ENCODE data around the gene CNTN4. TPM values are rescaled to one million over a fixed set of nuclear protein-coding genes. Genes with fewer than 3 reads are reported as not detected.

CNTN4 gene
- total RNA-seq, 1 experiment from 2014 or later, result 1.8 TPM

DNA sequence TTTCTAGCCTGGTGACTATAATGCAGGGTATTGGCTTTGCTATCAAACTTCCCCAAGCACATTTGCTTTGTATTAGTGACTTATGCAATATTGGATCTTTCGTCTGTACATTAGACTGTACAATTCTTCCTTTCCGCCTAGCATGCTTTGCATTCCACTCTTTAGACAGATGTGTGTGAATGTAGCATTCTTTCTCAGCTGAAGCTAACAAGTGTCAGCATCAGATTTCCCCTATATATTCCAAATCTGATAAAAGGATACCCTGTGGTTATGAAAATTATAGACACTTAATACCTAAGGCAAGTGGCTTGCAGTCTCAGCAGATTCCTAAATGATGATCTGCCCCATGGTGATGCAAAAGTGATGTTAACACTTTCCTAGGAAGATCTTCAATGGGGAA, 360.1 kb downstream of the CNTN4 start:
- no peak for DNase-seq (ENCODE audit: low read depth)
- in situ Hi-C loops (cut with HindIII; ENCODE audit: low pct_unique_long_range_greater_than_20kb, low sequenced_read_pairs), result no loop called here

DNA sequence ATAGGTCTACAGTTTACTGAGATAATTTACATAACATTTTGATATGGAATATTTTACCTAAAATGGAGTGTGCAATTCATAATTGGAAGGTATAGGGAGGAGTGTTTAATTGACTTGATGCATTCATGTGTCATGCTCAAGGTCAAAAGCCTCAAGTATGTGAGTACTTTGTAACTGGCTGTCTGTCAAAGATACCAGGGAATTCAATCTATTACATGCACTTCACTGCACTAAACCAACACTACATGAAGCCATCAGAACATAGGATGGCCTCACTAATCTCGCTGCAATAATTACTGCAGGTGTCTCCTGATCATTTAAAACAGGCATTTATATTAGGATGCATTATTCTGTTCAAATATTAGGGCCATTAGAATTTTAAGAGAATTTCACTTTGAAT, 367.2 kb downstream of the CNTN4 start:
- no peak for DNase-seq (ENCODE audit: low read depth)
- in situ Hi-C loops (cut with HindIII; ENCODE audit: low pct_unique_long_range_greater_than_20kb, low sequenced_read_pairs), result no loop called here

DNA sequence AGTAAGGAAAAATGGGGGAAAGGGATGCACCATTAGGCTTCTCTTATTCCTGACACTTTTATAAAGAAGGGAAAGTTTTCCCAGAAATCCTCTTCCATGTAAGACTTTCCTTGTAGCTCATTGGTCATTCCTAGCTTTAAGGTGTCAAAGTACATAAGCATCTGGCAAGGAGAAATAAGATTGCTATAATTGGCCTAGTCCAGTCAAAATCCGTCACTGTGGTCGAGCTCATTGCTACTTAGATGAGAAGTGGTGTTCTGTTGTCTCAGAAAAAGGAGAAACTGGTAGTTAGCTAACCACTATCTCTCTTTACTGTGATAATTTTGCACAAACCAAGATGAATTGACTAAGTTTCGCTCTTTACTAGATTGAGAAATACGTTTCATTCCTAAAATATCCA, 370.1 kb downstream of the CNTN4 start:
- in situ Hi-C loops (cut with HindIII; ENCODE audit: low pct_unique_long_range_greater_than_20kb, low sequenced_read_pairs), result no loop called here
- DNase-seq (ENCODE audit: low read depth), result no peak

DNA sequence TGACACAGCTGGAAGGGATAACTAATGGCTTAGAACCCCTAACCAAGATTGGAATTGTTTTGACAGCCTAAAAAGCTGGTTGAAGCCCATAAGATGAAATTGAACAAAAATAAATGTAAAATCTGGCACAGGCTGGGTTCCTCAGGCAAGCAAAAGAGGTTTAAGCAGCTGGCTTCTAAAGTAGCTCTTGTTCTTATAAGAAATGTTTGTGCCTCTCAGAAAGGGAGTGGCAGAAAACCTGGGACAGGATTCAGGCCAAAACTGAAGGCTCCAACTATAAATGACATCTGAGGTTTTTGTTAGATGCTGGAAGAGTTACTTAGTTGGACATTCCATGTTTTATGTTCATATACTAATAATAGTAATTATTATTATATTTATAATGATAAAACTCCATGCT, 378.3 kb downstream of the CNTN4 start:
- in situ Hi-C loops (cut with HindIII; ENCODE audit: low pct_unique_long_range_greater_than_20kb, low sequenced_read_pairs), result no loop called here
- DNase-seq (ENCODE audit: low read depth), result no peak

DNA sequence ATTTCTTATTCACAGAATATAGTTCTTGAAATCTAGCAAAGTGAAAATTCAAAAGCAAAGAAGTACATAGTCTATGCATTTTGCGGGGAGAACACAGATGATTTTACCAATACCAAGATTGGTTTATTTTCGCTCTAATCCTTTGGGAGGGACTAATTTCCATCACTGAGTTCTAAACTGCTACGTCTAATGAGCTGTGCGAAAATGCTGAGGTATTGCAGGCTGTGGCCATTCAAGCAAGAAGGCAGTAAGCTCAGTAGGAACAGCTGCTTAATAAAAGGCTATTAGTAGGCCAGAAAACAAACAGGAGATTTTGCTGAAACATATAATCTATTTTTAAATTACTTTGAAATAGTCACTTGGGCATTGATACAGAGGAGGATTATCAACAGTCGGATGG, 379.0 kb downstream of the CNTN4 start:
- in situ Hi-C loops (cut with HindIII; ENCODE audit: low pct_unique_long_range_greater_than_20kb, low sequenced_read_pairs), result no loop called here
- no peak for DNase-seq (ENCODE audit: low read depth)

DNA sequence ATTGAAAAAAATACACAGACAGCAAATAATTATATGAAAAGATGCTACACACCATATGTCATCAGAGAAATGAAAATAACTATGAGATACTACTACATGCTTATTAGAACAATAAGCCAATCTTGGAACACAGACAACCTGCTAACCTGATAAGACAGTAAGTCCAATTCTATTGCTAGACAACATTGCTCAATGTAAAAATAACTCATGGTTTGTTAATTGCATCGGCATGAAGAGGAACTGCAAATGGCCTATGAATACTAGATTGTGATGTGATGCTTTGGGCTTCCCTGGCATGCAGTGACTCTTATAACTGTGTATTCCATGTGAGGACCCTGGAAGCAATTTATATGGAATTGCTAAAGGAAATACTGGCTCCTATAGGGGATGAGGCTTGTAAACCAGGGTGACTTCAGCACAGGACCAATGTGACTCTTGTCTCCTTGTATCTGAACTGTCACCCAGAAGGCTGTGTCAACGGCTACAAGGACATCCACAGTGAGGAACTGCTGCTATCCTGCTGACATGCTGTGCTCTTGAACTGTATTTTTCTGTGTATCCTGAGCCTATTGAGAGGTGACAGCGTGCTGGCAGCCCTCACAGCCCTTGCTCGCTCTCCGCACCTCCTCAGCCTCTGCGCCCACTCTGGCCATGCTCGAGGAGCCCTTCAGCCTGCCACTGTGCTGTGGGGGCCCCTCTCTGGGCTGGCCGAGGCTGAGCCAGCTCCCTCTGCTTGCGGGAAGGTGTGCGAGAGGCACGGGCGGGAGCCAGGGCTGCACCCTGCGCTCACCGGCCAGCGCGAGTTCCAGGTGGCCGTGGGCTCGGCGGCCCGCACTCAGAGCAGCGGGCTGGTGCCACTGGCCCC, 385.7 kb downstream of the CNTN4 start:
- DNase-seq (ENCODE audit: low read depth), result no peak
- in situ Hi-C loops (cut with HindIII; ENCODE audit: low pct_unique_long_range_greater_than_20kb, low sequenced_read_pairs), result no loop called here

DNA sequence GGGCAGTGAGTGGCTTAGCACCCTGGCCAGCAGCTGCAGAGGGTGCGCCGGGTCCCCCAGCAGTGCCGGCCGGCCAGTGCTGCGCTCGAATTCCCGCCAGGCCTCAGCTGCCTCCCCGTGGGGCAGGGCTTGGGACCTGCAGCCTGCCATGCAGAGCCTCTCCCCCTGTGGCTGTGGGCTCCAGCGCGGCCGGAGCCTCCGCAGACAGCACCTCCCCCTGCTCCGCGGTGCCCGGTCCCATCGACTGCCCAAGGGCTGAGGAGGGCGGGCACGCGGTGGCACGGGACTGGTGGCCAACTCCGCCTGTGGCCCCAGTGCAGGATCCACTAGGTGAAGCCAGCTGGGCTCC, 386.3 kb downstream of the CNTN4 start:
- no peak for DNase-seq (ENCODE audit: low read depth)
- in situ Hi-C loops (cut with HindIII; ENCODE audit: low pct_unique_long_range_greater_than_20kb, low sequenced_read_pairs), result no loop called here

DNA sequence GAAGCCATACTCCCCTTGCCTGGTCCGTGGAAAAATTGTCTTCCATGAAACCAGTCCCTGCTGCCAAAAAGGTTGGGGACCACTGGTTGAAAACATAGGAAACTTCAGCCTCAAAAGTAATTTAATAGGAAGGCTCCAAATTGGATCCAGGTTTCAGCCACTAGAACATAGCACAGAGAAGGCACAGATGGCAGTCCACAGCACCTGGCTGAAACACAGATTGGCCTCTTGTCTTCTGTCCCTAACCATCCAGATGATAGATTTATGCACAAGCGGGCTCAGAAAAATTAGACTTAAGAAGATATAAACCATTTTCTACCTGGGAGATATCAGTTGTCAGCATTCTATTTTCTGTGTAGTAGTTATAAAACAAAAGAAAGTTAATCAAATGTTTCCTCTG, 397.1 kb downstream of the CNTN4 start:
- in situ Hi-C loops (cut with HindIII; ENCODE audit: low pct_unique_long_range_greater_than_20kb, low sequenced_read_pairs), result no loop called here
- no peak for DNase-seq (ENCODE audit: low read depth)

DNA sequence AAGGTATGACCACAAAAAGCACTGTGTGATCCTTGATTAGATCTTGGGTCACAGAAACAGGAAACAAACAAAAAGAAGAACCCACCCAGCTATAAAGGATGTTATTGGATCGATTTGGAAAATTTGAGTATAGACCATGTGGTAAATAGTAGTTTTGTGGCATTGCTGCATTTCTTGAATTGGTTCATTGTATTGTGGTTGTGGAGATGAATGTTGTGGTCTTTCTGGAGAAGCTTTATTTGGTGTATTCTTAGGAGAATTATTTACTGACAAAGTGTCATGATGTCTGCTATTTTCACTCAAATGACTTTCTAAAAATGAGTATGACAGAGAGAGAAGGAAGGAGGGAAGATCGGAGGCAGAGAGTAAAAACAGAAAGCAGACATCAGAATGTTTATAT, 406.2 kb downstream of the CNTN4 start:
- DNase-seq (ENCODE audit: low read depth), result no peak
- in situ Hi-C loops (cut with HindIII; ENCODE audit: low pct_unique_long_range_greater_than_20kb, low sequenced_read_pairs), result no loop called here

DNA sequence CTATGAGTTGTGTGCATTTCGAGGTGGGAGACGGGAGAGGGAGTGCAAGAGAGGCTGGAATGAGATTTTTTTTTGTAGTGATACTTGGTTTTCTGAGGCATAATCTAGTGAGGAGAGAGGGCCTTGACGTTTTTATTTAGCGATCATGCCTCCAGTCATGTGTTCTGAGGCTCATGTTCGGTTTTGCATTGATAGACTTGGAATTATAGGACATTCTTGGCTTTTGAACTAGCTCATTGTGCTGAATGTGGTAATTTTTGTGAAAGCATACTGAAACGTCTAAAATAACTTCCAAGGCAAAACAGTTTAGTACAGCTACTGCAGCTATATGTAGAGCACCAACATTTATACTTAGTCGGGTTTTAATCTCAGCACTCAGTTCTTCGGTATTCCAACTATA, 408.1 kb downstream of the CNTN4 start:
- in situ Hi-C loops (cut with HindIII; ENCODE audit: low pct_unique_long_range_greater_than_20kb, low sequenced_read_pairs), result no loop called here
- DNase-seq (ENCODE audit: low read depth), result no peak

DNA sequence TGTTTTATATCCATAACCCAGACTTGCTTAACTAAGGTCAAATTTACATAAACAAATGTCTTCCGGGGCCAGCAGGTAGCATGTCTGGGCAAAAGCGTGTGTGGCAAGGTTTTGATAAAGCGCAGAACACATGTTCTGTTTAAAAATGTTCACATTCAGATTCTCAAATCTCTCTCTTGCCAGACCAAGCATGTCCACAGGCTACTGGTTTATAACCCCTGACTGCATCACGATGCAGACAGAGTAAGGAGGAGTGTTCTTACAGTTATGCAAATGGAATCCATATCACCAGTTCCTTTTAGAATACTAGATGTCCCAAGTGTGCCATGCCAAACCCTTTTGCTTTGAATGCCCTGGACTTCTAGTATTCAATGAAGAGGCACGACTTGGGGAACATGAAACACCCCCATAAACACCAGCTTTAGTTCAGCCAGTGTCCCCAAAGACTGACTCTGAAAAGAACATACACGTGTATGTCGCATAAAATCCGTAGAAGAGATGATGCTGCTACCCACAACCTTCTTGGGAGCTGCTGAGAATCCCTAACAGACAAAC, 412.0 kb downstream of the CNTN4 start:
- no peak for DNase-seq (ENCODE audit: low read depth)
- in situ Hi-C loops (cut with HindIII; ENCODE audit: low pct_unique_long_range_greater_than_20kb, low sequenced_read_pairs), result no loop called here

DNA sequence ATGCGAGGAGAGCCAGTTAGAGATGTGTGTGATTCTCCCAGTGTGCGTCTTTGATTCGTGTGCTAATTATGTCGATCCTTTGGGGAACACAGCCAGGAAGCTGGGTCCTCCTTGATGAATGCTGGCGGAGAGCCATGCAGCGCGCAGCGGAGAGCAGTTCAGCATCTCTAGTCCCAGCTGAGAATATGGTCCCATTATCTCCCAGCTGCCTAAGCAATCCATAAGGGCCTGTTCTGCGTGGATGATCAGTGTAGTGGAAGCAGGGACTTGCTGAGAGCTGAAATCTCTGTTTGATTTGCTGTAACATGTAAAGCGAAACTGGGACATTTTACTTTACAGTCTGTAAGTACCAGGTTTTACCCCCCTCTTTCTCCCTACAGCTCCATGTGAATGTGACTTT, 412.7 kb downstream of the CNTN4 start:
- in situ Hi-C loops (cut with HindIII; ENCODE audit: low pct_unique_long_range_greater_than_20kb, low sequenced_read_pairs), result no loop called here
- DNase-seq (ENCODE audit: low read depth), result no peak

DNA sequence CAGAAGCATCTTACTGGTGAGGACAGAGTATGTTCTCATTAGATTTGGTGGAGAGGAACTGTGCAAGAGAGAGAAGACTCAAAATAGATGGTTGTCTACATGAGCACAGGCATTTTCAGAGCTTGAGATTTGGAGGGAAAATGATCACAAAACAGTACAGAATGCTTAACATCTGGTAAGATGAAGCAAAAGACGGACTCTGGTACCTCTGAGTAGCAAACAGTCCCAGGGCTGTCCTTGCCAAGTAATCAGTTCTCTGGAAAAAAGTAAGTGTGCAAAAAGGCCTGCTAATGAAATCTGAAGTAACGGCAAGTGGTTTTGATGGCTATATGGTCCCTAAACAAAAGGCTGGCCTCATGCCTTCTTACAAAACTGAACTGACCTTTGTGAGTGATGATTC, 414.2 kb downstream of the CNTN4 start:
- DNase-seq (ENCODE audit: low read depth), result no peak
- in situ Hi-C loops (cut with HindIII; ENCODE audit: low pct_unique_long_range_greater_than_20kb, low sequenced_read_pairs), result no loop called here

DNA sequence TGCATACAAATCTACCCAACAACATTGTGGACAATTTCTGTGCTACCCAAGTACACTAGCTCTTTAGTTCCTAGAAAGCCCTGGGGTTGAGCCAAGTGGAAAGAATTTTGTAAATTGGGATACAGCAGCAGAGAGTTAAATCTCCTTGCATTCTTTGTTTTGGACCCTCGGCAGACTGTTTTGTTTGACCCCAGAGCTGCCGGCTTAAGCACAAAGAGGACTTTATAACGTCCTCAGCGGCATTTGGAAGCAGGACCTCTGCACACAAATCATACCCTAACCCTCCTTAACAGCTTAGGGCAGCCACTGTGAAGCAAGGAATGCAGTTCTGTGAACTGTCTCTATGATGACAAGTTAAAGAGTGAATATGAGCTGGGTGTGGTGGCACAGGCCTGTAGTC, 415.3 kb downstream of the CNTN4 start:
- in situ Hi-C loops (cut with HindIII; ENCODE audit: low pct_unique_long_range_greater_than_20kb, low sequenced_read_pairs), result no loop called here
- no peak for DNase-seq (ENCODE audit: low read depth)

DNA sequence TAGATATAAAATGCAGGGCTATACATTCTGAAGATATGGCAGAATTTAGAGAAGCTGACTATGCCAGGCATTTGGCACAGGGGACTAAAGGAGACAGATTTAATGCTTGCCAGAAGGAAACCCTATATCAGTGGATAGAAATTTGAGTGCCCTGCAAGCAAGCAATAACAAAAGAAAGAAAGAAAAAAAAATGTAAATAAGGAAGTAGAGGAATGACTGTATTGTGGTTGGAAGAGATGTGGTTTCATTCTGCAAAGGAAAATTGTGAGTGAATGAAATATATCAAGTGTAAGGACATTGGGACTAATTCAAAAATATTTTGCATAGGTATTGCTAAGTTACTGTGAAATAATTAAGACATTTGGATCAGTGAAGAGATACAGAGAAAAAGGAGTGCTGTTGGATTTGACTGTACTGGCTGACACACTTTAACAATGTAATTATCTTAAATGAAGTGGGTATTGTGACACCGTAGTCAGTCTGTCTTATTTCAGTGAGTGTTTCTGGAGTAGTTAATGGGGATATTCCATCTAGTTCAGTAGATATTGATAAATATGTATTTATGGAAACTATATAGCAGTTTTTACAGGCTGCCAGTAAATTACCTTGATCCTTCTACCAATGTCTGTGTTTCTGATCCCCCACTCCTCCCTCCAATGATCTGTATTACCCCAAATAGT, 418.2 kb downstream of the CNTN4 start:
- in situ Hi-C loops (cut with HindIII; ENCODE audit: low pct_unique_long_range_greater_than_20kb, low sequenced_read_pairs), result no loop called here
- DNase-seq (ENCODE audit: low read depth), result no peak

DNA sequence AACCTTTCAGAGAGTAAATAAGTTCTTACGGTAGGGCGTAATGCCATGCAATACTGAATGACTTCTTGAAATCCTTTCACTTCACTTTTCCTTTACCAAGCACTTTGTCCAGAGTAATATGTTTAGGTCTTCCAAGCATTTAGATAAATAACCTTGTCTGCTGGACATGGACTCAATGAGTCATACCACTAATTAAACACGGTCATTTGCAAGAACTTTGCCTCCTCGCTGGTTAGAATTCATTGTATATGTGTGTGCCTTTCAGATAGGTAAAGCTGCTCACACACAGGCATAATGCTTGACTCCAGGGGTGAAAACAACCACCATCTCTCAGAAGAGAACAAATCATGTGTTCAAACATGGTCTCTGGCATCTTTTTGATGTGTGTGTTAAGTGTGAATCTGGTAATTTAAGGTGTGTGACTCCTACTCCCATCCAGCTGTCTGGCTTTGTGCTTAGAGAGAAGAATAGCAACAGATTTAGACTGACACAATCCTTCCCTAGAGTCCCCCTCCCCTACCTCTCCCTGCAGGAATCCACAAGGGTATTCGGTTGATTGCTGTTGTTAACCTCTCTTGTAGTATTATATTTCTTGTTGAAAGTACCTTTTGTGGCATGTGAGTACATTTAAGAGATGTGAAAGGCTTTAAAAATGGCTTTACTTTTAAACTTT, 419.0 kb downstream of the CNTN4 start:
- no peak for DNase-seq (ENCODE audit: low read depth)
- in situ Hi-C loops (cut with HindIII; ENCODE audit: low pct_unique_long_range_greater_than_20kb, low sequenced_read_pairs), result no loop called here

DNA sequence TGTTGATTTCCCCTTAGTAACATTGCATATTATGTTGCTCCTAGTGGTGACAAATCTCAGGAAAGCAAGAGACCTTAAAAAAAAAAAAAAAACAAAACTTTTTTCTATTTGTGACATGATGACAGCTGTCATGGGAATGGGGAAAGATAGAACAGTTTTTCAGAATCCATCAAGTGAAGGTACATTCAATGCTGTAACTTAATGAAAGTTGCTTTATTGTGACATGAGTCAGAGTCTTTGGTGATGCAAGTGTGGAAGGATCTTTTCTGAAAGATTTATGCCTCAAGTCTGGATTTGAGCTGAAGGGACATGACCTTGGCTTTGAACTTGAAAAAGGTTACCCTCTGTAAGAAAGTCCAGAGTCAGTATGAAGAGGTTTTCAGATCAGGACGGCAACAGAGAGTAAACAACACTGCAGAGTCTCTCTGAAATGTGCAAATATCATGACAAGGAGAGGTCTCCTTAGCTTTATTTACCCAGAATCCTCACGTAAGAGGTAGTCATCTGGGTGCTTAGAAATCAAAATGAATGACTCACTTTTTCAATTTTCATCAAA, 424.7 kb downstream of the CNTN4 start:
- in situ Hi-C loops (cut with HindIII; ENCODE audit: low pct_unique_long_range_greater_than_20kb, low sequenced_read_pairs), result no loop called here

DNA sequence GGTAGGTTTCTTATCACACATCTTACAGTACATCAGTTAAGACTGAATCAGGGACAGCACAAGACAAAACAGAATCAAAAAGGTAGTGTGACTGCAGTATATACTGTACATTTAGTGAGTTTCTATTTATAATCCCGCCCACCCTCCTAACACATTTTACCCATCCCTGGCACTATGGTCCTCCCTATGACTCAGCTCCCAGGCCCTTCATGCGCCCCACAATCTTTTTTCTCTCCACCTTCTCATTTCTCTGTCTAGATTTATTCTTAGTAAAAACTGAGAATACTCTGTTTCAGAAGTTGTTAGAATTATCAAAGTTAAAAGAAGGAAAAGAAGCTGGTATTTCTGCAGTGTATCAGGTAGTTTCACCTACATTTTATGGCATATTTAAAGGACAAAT, 427.3 kb downstream of the CNTN4 start:
- no peak for DNase-seq (ENCODE audit: low read depth)
- in situ Hi-C loops (cut with HindIII; ENCODE audit: low pct_unique_long_range_greater_than_20kb, low sequenced_read_pairs), result no loop called here

More for the DNA sequence above, 424.7 kb downstream of the CNTN4 start:
- DNase-seq (ENCODE audit: low read depth), result no peak

DNA sequence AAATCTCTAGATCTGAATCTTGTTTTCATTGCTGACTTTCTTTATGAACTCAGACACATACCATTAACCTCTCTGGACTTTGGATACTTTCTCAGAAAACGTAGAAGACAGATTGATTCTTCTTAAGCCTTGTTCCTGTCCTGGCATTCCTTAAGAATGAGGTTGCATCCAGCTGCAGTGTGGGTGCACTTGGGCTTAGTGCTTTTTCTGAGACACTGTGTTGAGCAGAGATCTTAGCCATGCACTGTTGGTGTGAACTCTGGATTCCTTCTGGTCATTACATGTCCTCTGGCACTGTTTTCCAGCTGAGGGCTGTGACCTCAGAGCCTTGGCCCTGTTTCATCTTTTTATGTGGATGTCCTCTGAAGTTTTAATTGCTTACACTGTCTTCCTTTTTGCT, 428.3 kb downstream of the CNTN4 start:
- no peak for DNase-seq (ENCODE audit: low read depth)
- in situ Hi-C loops (cut with HindIII; ENCODE audit: low pct_unique_long_range_greater_than_20kb, low sequenced_read_pairs), result no loop called here

Measured in Caki2 (cell line).